Activated CD4-positive, alpha-beta T cell treated with anti-CD3 and anti-CD28 coated beads, Interleukin-2, amount 10 ng/mL, durations not matched to agents 24 days and 14 days (primary cell): ENCODE measurements around the gene CHFR. TPM values are rescaled to one million over a fixed set of nuclear protein-coding genes. Genes with fewer than 3 reads are reported as not detected.
"Not testable (repeated sequence)": the region's sequence is repeated elsewhere in the genome, so short reads cannot be mapped to it uniquely, and the experiment has no call there.

Experiments
- DNase-seq: peaks from one replicate; pipeline ENCODE4 v3.0.0; 2022
- H3K27ac Mint-ChIP-seq: one replicate; pipeline ENCODE4 v1.8.0; 2022; ENCODE audit warnings: mild to moderate bottlenecking, mixed read lengths
- H3K27me3 Mint-ChIP-seq: one replicate; pipeline ENCODE4 v1.8.0; 2022; ENCODE audit warnings: mixed read lengths
- H3K36me3 Mint-ChIP-seq: one replicate; pipeline ENCODE4 v1.8.0; 2022; ENCODE audit warnings: low read depth, mild to moderate bottlenecking, mixed read lengths
- H3K4me1 Mint-ChIP-seq: one replicate; pipeline ENCODE4 v1.8.0; 2021; ENCODE audit warnings: mixed read lengths
- H3K4me3 Mint-ChIP-seq: one replicate; pipeline ENCODE4 v1.8.0; 2022; ENCODE audit warnings: mild to moderate bottlenecking, moderate library complexity, mixed read lengths
- H3K9me3 Mint-ChIP-seq: one replicate; pipeline ENCODE4 v1.8.0; 2021; ENCODE audit warnings: mixed read lengths
- intact Hi-C: fragments of 100-400 bp; cut with micrococcal nuclease; formaldehyde crosslinking; loops from one replicate; pipeline ENCODE4 v1.15.1; 2023
- total RNA-seq: library from RNA; stranded (reverse); gene quantifications from 2 replicates; pipeline ENCODE4 v1.2.3, GENCODE V29; 2022

Gene CHFR
- total RNA-seq, 1 donor from 2014 or later: 60.7 TPM

GRCh38 chr12:132803888-132804287 lies 83.5 kb downstream of the CHFR start:
- Mint-ChIP-seq H3K4me3 (no peak overlapping the region), H3K27ac (no peak overlapping the region), H3K9me3 (no peaks in the 10 kb centered on the region), H3K4me1 (peaks cover 8% of the 10 kb centered on the region), H3K27me3 (no peaks in the 10 kb centered on the region), H3K36me3 (peaks cover 75% of the 10 kb centered on the region)
- intact Hi-C loops: no loop called here
- DNase-seq: no peak

- no peaks in the 10 kb centered on the region for H3K9me3 Mint-ChIP-seq
- peaks cover 7% of the 10 kb centered on the region for H3K4me1 Mint-ChIP-seq
- intact Hi-C loops: no loop called here
- H3K27me3 Mint-ChIP-seq: no peaks in the 10 kb centered on the region
- DNase-seq: no peak
- H3K36me3 Mint-ChIP-seq: peaks cover 70% of the 10 kb centered on the region
- no peak overlapping the region for H3K4me3 Mint-ChIP-seq
- H3K27ac Mint-ChIP-seq: no peak overlapping the region
Observed at GRCh38 chr12:132803125-132803524, 84.3 kb downstream of the CHFR start.

- H3K4me3 Mint-ChIP-seq: no peak overlapping the region
- H3K36me3 Mint-ChIP-seq: peaks cover 70% of the 10 kb centered on the region
- no peaks in the 10 kb centered on the region for H3K27me3 Mint-ChIP-seq
- no peak for DNase-seq
- intact Hi-C loops: no loop called here
- peaks cover 3% of the 10 kb centered on the region for H3K4me1 Mint-ChIP-seq
- H3K27ac Mint-ChIP-seq: no peak overlapping the region
- no peaks in the 10 kb centered on the region for H3K9me3 Mint-ChIP-seq
Observed at GRCh38 chr12:132801741-132802140, 85.7 kb downstream of the CHFR start.

- no peaks in the 10 kb centered on the region for H3K9me3 Mint-ChIP-seq
- intact Hi-C loops: no loop called here
- no peak overlapping the region for H3K4me3 Mint-ChIP-seq
- DNase-seq: no peak
- no peaks in the 10 kb centered on the region for H3K4me1 Mint-ChIP-seq
- peaks cover 73% of the 10 kb centered on the region for H3K36me3 Mint-ChIP-seq
- H3K27ac Mint-ChIP-seq: no peak overlapping the region
- H3K27me3 Mint-ChIP-seq: no peaks in the 10 kb centered on the region
Observed at GRCh38 chr12:132798836-132799235, 88.6 kb downstream of the CHFR start.

- Mint-ChIP-seq H3K9me3 (no peaks in the 10 kb centered on the region), H3K27ac (no peak overlapping the region), H3K4me3 (no peak overlapping the region), H3K36me3 (peaks cover 68% of the 10 kb centered on the region), H3K27me3 (no peaks in the 10 kb centered on the region), H3K4me1 (no peaks in the 10 kb centered on the region)
- no peak for DNase-seq
- intact Hi-C loops: no loop called here
Observed at GRCh38 chr12:132797820-132798570, 89.4 kb downstream of the CHFR start.

- no peak overlapping the region for H3K4me3 Mint-ChIP-seq
- no peak for DNase-seq
- no peak overlapping the region for H3K27ac Mint-ChIP-seq
- H3K4me1 Mint-ChIP-seq: no peaks in the 10 kb centered on the region
- no peaks in the 10 kb centered on the region for H3K27me3 Mint-ChIP-seq
- no peaks in the 10 kb centered on the region for H3K9me3 Mint-ChIP-seq
- intact Hi-C loops: no loop called here
- H3K36me3 Mint-ChIP-seq: peaks cover 64% of the 10 kb centered on the region
Observed at GRCh38 chr12:132795847-132796246, 91.6 kb downstream of the CHFR start.

GRCh38 chr12:132791940-132792339 lies 95.5 kb downstream of the CHFR start:
- H3K36me3 Mint-ChIP-seq: peaks cover 68% of the 10 kb centered on the region
- H3K4me3 Mint-ChIP-seq, H3K4me1 Mint-ChIP-seq, H3K27ac Mint-ChIP-seq, DNase-seq, intact Hi-C loops, H3K9me3 Mint-ChIP-seq, H3K27me3 Mint-ChIP-seq: not testable (repeated sequence)

- intact Hi-C loops: no loop called here
- peaks cover 66% of the 10 kb centered on the region for H3K36me3 Mint-ChIP-seq
- no peaks in the 10 kb centered on the region for H3K4me1 Mint-ChIP-seq
- H3K9me3 Mint-ChIP-seq: no peaks in the 10 kb centered on the region
- no peaks in the 10 kb centered on the region for H3K27me3 Mint-ChIP-seq
- no peak for DNase-seq
- no peak overlapping the region for H3K4me3 Mint-ChIP-seq
- no peak overlapping the region for H3K27ac Mint-ChIP-seq
Observed at GRCh38 chr12:132789099-132789471, 98.3 kb downstream of the CHFR start.

- no peak for DNase-seq
- H3K27me3 Mint-ChIP-seq: no peaks in the 10 kb centered on the region
- intact Hi-C loops: no loop called here
- H3K4me3 Mint-ChIP-seq: no peak overlapping the region
- no peaks in the 10 kb centered on the region for H3K9me3 Mint-ChIP-seq
- no peaks in the 10 kb centered on the region for H3K4me1 Mint-ChIP-seq
- H3K36me3 Mint-ChIP-seq: peaks cover 64% of the 10 kb centered on the region
- no peak overlapping the region for H3K27ac Mint-ChIP-seq
Observed at GRCh38 chr12:132788375-132789098, 98.9 kb downstream of the CHFR start.

GRCh38 chr12:132787877-132788276 lies 99.5 kb downstream of the CHFR start:
- H3K36me3 Mint-ChIP-seq: peaks cover 68% of the 10 kb centered on the region
- intact Hi-C loops: no loop called here

GRCh38 chr12:132786192-132786591 lies 101.2 kb downstream of the CHFR start:
- Mint-ChIP-seq H3K27ac (no peak overlapping the region), H3K4me1 (no peaks in the 10 kb centered on the region), H3K27me3 (no peaks in the 10 kb centered on the region), H3K36me3 (peaks cover 68% of the 10 kb centered on the region), H3K9me3 (no peaks in the 10 kb centered on the region), H3K4me3 (no peak overlapping the region)
- no peak for DNase-seq
- intact Hi-C loops: no loop called here

More at GRCh38 chr12:132787877-132788276, 99.5 kb downstream of the CHFR start:
- H3K4me3 Mint-ChIP-seq: no peak overlapping the region
- DNase-seq: no peak
- H3K27ac Mint-ChIP-seq: no peak overlapping the region
- H3K4me1 Mint-ChIP-seq: no peaks in the 10 kb centered on the region
- H3K9me3 Mint-ChIP-seq: no peaks in the 10 kb centered on the region
- no peaks in the 10 kb centered on the region for H3K27me3 Mint-ChIP-seq

GRCh38 chr12:132784580-132784979 lies 102.8 kb downstream of the CHFR start:
- Mint-ChIP-seq H3K9me3 (no peaks in the 10 kb centered on the region), H3K27ac (no peak overlapping the region), H3K27me3 (no peaks in the 10 kb centered on the region), H3K4me1 (no peaks in the 10 kb centered on the region), H3K4me3 (no peak overlapping the region), H3K36me3 (peaks cover 70% of the 10 kb centered on the region)
- DNase-seq: no peak
- intact Hi-C loops: no loop called here

GRCh38 chr12:132783917-132784531 lies 103.4 kb downstream of the CHFR start:
- no peak overlapping the region for H3K27ac Mint-ChIP-seq
- H3K4me1 Mint-ChIP-seq: no peaks in the 10 kb centered on the region
- H3K36me3 Mint-ChIP-seq: peaks cover 70% of the 10 kb centered on the region
- no peak overlapping the region for H3K4me3 Mint-ChIP-seq
- no peaks in the 10 kb centered on the region for H3K9me3 Mint-ChIP-seq
- H3K27me3 Mint-ChIP-seq: no peaks in the 10 kb centered on the region
- no peak for DNase-seq
- intact Hi-C loops: no loop called here
